Measurements from ENCODE around the gene MEIS1.

Gene MEIS1

GRCh38 chr2:66571918-66572317, 137.0 kb downstream of the MEIS1 start:
- no peak for DNase-seq

DNA sequence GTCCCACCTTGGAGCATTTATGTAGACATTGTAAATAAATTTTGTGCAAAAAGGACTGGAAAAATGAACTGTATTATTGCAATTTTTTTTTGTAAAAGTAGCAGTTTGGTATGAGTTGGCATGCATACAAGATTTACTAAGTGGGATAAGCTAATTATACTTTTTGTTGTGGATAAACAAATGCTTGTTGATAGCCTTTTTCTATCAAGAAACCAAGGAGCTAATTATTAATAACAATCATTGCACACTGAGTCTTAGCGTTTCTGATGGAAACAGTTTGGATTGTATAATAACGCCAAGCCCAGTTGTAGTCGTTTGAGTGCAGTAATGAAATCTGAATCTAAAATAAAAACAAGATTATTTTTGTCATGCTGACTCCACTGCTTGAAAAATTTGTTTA, 137.5 kb downstream of the MEIS1 start:
- no peak for DNase-seq

- no peak for DNase-seq
Observed at GRCh38 chr2:66573416-66573815, 138.5 kb downstream of the MEIS1 start.

- DNase-seq: no peak
Observed at GRCh38 chr2:66573821-66574233, 138.9 kb downstream of the MEIS1 start.

GRCh38 chr2:66574701-66575624, 140.0 kb downstream of the MEIS1 start:
- peak; percentile 61 for DNase-seq

- DNase-seq: peak; percentile 31
Observed at GRCh38 chr2:66575625-66576310, 140.8 kb downstream of the MEIS1 start.

- DNase-seq: no peak
Observed at GRCh38 chr2:66576311-66576560, 141.3 kb downstream of the MEIS1 start.

GRCh38 chr2:66576561-66577320, 141.8 kb downstream of the MEIS1 start:
- peak; percentile 18 for DNase-seq

DNA sequence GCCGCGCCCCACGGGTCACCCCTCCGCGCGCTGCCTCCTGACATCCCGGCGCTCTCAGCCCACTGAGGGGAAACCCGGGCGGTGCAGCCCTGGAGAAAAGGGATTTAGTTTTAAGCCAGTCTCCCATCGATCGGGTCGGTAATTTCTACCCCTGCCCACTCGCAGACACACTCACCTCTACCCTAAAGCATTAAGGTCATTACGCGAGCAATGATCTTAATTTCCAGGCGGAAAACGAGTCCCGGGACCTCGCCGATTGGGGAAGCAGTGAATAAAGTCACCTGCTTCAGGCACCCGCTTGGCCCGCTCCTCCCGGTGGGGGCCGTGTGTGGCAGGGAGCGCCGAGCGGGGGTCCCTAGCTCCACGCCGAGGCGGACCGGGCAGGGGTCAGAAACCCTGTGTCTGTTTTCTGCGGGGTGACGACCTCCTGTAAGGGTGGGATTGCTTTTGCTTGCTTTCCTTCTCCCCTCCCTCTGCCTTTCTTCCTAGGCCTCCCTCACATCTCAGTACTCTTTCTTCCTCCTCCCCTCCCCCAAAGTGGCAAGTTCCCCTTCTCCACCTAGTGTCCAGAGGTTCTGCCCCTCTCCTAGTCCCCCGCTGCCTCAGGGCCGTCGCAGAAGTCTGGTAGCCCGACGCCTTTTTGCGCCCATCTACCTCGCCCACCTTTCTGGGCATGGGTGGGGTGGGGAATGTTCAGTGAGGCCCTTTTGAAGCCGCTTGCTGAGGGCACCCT, 142.6 kb downstream of the MEIS1 start:
- DNase-seq: no peak

GRCh38 chr2:66578054-66578686, 143.2 kb downstream of the MEIS1 start:
- DNase-seq: no peak

- no peak for DNase-seq
Observed at GRCh38 chr2:66578687-66579106, 143.8 kb downstream of the MEIS1 start.

GRCh38 chr2:66579186-66580126, 144.5 kb downstream of the MEIS1 start:
- no peak for DNase-seq

GRCh38 chr2:66580166-66581049, 145.5 kb downstream of the MEIS1 start:
- DNase-seq: no peak

GRCh38 chr2:66581339-66582103, 146.6 kb downstream of the MEIS1 start:
- DNase-seq: no peak

DNA sequence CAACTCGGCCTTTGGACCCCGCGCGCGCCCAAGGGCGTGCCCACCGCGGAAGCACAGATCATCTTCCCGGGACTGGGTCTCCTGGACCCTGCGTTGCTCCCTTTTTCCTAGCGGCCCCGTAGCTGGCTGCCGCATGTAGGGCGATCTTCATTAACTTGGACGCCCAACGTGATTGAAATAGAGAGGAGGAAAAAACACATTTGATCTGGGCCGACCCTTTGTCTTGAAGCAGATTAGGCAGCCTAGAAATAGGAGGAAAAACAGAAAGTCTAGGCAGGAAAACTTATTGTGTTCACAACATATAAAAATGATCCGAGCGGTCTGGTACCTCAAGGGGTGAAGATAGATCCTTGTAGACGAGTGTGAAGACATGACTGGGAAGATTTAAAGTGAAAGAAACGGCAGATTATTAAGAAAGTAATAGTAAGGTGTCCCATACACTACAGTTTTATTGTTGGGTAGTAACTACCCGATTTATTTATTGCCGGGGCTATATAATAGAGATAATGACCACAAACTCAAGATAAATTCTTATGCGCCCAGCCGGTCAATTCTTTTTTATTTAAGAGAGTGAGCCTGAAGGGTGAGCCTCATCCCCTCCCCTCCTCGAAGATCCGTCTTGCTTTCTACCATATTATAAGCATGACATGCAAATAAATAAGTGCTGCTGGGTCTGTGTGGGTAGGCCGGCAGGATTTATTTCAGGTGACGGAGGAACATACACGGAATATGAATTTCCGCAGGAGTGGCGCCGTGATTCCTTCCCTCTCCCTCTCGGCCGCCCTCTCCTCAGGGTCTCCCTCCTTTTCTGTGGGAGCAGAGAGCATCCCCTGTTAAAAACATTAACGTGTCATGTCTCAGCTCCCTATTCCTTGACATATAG, 147.4 kb downstream of the MEIS1 start:
- no peak for DNase-seq

DNA sequence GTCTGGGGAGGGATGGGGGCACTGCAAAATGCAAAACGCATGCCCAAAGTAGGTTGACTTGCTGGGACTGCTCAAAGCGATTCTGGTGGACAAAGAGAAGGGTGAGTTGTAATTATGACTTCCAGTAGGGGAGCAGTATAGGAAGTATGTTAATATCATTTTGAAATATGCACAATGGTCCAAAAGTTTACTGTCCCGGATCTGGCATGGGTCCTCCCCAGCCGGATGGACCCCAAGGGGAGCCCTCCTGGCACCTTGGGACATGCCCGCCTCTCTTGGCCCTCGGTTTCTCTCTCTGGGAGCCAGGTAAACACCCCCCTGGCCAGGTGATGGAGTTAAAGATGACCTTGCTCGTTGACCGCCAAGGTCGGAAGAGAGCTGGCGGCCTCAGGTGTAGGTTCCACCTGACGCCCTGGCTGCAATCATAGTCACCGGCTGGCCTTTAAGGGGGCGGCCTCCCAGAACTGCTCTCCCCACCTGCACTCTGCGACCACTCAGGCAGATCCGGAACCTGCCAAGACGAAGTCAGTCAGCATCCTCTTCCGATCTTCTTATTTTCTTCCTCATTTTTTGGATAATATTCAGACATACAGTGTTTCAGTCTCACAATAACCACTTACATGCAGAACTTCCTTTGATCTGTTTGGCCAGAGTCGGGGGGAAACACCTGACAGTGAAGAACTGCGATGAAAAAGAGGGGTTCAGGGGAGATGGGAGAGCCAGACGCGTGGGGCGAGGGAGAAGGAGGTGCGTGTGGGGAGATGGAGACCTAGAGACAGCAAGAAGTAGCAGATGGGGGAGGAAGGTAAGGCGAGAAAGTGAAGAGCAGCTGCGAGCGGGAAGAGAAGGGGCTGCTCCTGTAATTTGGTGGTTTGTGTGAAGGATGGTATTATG, 148.3 kb downstream of the MEIS1 start:
- no peak for DNase-seq

- DNase-seq: no peak
Observed at GRCh38 chr2:66583881-66584280, 149.0 kb downstream of the MEIS1 start.
